HEK293 (cell line): Measurements from ENCODE around the gene ZNF17.

Experiments used
- CTCF ChIA-PET: fragments of 350-600 bp; formaldehyde crosslinking; extraction: SDS; loops from one replicate; lab custom pipeline; 2021; ENCODE audit warnings: antibody characterized with exemption; lab: Yijun Ruan, JAX
- POLR2A ChIA-PET: fragments of 300-600 bp; formaldehyde crosslinking; extraction: SDS; loops from one replicate; lab custom pipeline; 2020; ENCODE audit warnings: antibody characterized with exemption, inconsistent platforms; lab: Yijun Ruan, JAX
- H3K27ac ChIP-seq: fragments of 200-500 bp; sonication (Bioruptor generic); 2 replicates; pipeline ENCODE4 v1.5.1; 2014; ENCODE audit warnings: low read depth, low read length, control low read depth, inconsistent platforms; ENCODE audit errors: extremely low read depth
- H3K36me3 ChIP-seq, 2 experiments: fragments of 200-500 bp in 1 of 2; sonication (Bioruptor generic) in 1 of 2; 1 replicate in 1 of 2; 2 replicates in 1 of 2; pipeline ENCODE4 v1.5.1; 2014 to 2017; ENCODE audit warnings: inconsistent platforms in 2 of 2, low read length in 2 of 2; ENCODE audit not compliant: control insufficient read depth in 2 of 2, insufficient read depth in 1 of 2
- H3K4me1 ChIP-seq: fragments of 200-500 bp; sonication (Bioruptor generic); 2 replicates; pipeline ENCODE4 v1.5.1; 2014; ENCODE audit warnings: mild to moderate bottlenecking, low read length, inconsistent platforms; ENCODE audit not compliant: control insufficient read depth, insufficient read depth
- H3K4me3 ChIP-seq: 2 replicates; pipeline ENCODE4 v1.5.1; 2011; ENCODE audit warnings: low read depth, mild to moderate bottlenecking, control low read depth, low read length, moderate library complexity
- H3K9me3 ChIP-seq: fragments of 200-500 bp; sonication (Bioruptor generic); 2 replicates; pipeline ENCODE4 v1.5.1; 2014; ENCODE audit warnings: low read depth, low read length, inconsistent platforms; ENCODE audit not compliant: control insufficient read depth, insufficient read depth
- MYNN ChIP-seq: fragments of 450-650 bp; formaldehyde crosslinking; IDR thresholded peaks from 2 replicates; pipeline ENCODE4 v1.5.1; 2016; ENCODE audit warnings: missing biosample characterization, missing genetic modification characterization, borderline replicate concordance
- SETDB1 ChIP-seq: IDR thresholded peaks from one replicate; pipeline ENCODE4 v1.6.1; 2017; ENCODE audit warnings: mild to moderate bottlenecking, low read length, moderate library complexity, mixed read lengths; ENCODE audit not compliant: insufficient read length
- ZBTB7A ChIP-seq: fragments of 450-650 bp; formaldehyde crosslinking; IDR thresholded peaks from 2 replicates; pipeline ENCODE4 v1.5.1; 2016; ENCODE audit warnings: low read depth, missing biosample characterization, missing genetic modification characterization
- ZNF121 ChIP-seq: fragments of 450-650 bp; formaldehyde crosslinking; IDR thresholded peaks from 2 replicates; pipeline ENCODE4 v1.5.1; 2016; ENCODE audit warnings: missing biosample characterization, missing genetic modification characterization
- ZNF155 ChIP-seq: fragments of 450-650 bp; formaldehyde crosslinking; IDR thresholded peaks from 2 replicates; pipeline ENCODE4 v1.5.1; 2016; ENCODE audit warnings: missing biosample characterization, missing genetic modification characterization
- ZNF2 ChIP-seq: fragments of 450-650 bp; formaldehyde crosslinking; IDR thresholded peaks from 2 replicates; pipeline ENCODE4 v1.5.1; 2016; ENCODE audit warnings: missing biosample characterization, missing genetic modification characterization
- ZNF266 ChIP-seq: fragments of 450-650 bp; formaldehyde crosslinking; IDR thresholded peaks from 2 replicates; pipeline ENCODE4 v1.5.1; 2016; ENCODE audit warnings: missing biosample characterization, missing genetic modification characterization, low read depth
- ZNF404 ChIP-seq: fragments of 450-650 bp; formaldehyde crosslinking; IDR thresholded peaks from 2 replicates; pipeline ENCODE4 v1.5.1; 2017; ENCODE audit warnings: missing biosample characterization, missing genetic modification characterization
- ZNF473 ChIP-seq: fragments of 450-650 bp; formaldehyde crosslinking; IDR thresholded peaks from 2 replicates; pipeline ENCODE4 v1.5.1; 2017; ENCODE audit warnings: missing biosample characterization, missing genetic modification characterization
- ZNF544 ChIP-seq: fragments of 450-650 bp; formaldehyde crosslinking; IDR thresholded peaks from 2 replicates; pipeline ENCODE4 v1.5.0; 2017; ENCODE audit warnings: missing biosample characterization, missing genetic modification characterization
- ZSCAN16 ChIP-seq: fragments of 450-650 bp; formaldehyde crosslinking; IDR thresholded peaks from 2 replicates; pipeline ENCODE4 v1.5.1; 2016; ENCODE audit warnings: missing biosample characterization, missing genetic modification characterization
- TF ChIP-seq, protein P1 (sequence below): fragments of 450-650 bp; formaldehyde crosslinking; conservative IDR thresholded peaks from 2 replicates; pipeline ENCODE4 v1.5.1; 2016; ENCODE audit warnings: low read depth, missing biosample characterization, missing genetic modification characterization
- TF ChIP-seq, protein P2 (sequence below): fragments of 450-650 bp; formaldehyde crosslinking; IDR thresholded peaks from 2 replicates; pipeline ENCODE4 v1.5.0; 2017; ENCODE audit warnings: missing biosample characterization, missing genetic modification characterization, borderline replicate concordance
- TF ChIP-seq, protein P3 (sequence below): fragments of 450-650 bp; formaldehyde crosslinking; IDR thresholded peaks from 2 replicates; pipeline ENCODE4 v1.5.1; 2016; ENCODE audit warnings: missing biosample characterization, missing genetic modification characterization

The ZNF17 gene

DNA sequence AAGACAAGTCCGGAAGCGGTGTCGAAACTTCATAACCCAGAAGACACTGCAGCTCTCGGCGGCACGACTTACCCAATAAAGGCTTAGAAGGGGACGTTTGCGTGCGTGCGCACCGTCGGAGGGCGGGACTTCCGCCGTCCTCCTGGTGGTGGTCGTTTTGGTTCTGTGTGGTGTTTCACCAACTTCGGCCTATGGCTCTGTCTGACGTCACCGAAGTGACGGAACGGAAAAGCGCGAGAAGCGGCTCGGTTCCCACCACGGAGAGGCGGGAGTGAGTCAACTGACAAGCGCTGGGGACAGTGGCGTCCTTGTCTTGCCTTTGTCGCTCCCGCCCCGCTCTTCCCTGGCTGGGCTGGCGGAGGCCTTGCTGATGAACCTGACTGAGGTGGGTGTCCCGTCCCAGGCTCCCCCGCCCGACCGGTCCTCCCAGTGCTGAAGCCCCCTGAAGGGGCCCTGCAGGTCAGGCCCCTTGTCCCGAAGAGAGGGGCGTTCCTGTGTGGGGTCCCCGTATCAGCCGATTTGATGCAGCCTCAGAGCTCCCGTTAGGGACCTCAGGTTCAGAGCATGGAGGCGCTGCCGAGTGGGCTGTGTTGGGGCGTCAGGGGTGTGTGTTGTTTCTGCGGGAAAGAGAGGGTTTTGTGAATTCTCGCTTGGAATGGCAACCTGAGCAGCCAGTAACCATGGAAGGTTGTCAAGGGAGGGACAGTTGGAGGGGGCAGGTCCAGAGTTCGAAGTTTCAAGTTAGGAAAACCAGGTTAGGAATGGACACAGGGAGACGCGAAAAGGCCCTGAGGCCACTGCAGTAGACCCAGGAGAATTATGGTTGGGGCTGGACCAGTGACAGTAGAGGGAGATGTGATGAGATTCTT lies 21.0 kb upstream of the ZNF17 start, which contains the start of gene ZNF548 (continued):
- TF ChIP-seq, protein P1, sequence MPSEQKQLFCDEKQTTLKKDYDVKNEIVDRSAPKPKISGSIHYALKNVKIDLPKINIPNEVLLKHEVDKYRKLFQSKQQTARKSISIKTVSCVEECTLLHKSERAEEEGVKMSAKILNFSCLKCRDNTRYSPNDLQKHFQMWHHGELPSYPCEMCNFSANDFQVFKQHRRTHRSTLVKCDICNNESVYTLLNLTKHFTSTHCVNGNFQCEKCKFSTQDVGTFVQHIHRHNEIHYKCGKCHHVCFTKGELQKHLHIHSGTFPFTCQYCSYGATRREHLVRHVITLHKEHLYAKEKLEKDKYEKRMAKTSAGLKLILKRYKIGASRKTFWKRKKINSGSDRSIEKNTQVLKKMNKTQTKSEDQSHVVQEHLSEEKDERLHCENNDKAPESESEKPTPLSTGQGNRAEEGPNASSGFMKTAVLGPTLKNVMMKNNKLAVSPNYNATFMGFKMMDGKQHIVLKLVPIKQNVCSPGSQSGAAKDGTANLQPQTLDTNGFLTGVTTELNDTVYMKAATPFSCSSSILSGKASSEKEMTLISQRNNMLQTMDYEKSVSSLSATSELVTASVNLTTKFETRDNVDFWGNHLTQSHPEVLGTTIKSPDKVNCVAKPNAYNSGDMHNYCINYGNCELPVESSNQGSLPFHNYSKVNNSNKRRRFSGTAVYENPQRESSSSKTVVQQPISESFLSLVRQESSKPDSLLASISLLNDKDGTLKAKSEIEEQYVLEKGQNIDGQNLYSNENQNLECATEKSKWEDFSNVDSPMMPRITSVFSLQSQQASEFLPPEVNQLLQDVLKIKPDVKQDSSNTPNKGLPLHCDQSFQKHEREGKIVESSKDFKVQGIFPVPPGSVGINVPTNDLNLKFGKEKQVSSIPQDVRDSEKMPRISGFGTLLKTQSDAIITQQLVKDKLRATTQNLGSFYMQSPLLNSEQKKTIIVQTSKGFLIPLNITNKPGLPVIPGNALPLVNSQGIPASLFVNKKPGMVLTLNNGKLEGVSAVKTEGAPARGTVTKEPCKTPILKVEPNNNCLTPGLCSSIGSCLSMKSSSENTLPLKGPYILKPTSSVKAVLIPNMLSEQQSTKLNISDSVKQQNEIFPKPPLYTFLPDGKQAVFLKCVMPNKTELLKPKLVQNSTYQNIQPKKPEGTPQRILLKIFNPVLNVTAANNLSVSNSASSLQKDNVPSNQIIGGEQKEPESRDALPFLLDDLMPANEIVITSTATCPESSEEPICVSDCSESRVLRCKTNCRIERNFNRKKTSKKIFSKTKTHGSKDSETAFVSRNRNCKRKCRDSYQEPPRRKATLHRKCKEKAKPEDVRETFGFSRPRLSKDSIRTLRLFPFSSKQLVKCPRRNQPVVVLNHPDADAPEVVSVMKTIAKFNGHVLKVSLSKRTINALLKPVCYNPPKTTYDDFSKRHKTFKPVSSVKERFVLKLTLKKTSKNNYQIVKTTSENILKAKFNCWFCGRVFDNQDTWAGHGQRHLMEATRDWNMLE (tag by site-specific recombination), result peak; percentile 78

DNA sequence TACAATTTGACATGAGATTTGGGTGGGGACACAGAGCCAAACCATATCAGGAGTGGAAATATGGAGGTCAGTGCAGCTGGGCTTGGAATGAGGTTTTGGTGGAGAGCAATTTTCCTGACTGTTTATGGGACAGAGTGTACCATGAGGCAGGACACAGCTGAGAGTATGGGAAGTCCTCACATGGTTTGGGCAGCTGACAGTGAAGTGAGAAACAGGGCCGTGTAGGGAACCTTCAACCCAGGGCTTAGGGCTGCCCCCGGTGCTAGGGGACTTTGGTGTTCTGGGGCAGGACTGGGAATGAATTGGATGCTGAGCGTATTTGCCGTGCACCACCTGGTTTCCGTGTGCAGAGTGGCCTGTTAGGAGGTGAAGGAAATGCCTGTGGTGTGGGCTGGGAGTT lies 15.3 kb upstream of the ZNF17 start:
- Histone ChIP-seq H3K36me3 (peaks cover 31 to 72% of the 10 kb centered on the region in 2 experiments), H3K9me3 (0 out of 2 replicates have a peak, but pooled peaks cover 4% of the 10 kb centered on the region), H3K4me1 (peaks cover 6% of the 10 kb centered on the region), H3K4me3 (no peak overlapping the region), H3K27ac (no peak overlapping the region)
- ChIA-PET CTCF (no interaction called here), POLR2A (no interaction called here)
- TF ChIP-seq, protein P2, sequence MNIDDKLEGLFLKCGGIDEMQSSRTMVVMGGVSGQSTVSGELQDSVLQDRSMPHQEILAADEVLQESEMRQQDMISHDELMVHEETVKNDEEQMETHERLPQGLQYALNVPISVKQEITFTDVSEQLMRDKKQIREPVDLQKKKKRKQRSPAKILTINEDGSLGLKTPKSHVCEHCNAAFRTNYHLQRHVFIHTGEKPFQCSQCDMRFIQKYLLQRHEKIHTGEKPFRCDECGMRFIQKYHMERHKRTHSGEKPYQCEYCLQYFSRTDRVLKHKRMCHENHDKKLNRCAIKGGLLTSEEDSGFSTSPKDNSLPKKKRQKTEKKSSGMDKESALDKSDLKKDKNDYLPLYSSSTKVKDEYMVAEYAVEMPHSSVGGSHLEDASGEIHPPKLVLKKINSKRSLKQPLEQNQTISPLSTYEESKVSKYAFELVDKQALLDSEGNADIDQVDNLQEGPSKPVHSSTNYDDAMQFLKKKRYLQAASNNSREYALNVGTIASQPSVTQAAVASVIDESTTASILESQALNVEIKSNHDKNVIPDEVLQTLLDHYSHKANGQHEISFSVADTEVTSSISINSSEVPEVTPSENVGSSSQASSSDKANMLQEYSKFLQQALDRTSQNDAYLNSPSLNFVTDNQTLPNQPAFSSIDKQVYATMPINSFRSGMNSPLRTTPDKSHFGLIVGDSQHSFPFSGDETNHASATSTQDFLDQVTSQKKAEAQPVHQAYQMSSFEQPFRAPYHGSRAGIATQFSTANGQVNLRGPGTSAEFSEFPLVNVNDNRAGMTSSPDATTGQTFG (tag by site-specific recombination), result no peak
- no peak for TF ChIP-seq MYNN (tag by site-specific recombination)
- no peak for TF ChIP-seq ZSCAN16
- no peak for TF ChIP-seq ZNF544 (tag by site-specific recombination)
- TF ChIP-seq ZNF266 (tag by site-specific recombination), result no peak
- TF ChIP-seq ZNF155 (tag by site-specific recombination), result no peak
- TF ChIP-seq ZNF404, result no peak
- TF ChIP-seq ZNF121 (tag by site-specific recombination), result no peak
- TF ChIP-seq ZNF2 (tag by site-specific recombination), result no peak
- TF ChIP-seq, protein P3, sequence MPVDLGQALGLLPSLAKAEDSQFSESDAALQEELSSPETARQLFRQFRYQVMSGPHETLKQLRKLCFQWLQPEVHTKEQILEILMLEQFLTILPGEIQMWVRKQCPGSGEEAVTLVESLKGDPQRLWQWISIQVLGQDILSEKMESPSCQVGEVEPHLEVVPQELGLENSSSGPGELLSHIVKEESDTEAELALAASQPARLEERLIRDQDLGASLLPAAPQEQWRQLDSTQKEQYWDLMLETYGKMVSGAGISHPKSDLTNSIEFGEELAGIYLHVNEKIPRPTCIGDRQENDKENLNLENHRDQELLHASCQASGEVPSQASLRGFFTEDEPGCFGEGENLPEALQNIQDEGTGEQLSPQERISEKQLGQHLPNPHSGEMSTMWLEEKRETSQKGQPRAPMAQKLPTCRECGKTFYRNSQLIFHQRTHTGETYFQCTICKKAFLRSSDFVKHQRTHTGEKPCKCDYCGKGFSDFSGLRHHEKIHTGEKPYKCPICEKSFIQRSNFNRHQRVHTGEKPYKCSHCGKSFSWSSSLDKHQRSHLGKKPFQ (tag by site-specific recombination), result no peak
- TF ChIP-seq ZNF473 (tag by site-specific recombination), result no peak

DNA sequence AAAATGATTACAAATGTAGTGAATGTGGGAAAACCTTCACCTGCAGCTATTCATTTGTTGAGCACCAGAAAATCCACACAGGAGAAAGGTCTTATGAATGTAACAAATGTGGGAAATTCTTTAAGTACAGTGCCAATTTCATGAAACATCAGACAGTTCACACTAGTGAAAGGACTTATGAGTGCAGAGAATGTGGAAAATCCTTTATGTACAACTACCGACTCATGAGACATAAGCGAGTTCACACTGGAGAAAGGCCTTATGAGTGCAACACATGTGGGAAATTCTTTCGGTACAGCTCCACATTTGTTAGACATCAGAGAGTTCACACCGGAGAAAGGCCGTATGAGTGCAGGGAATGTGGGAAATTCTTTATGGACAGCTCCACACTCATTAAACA lies 12.1 kb upstream of the ZNF17 start:
- 0 out of 2 replicates have a peak, but pooled peaks cover 4% of the 10 kb centered on the region for H3K9me3 ChIP-seq
- POLR2A ChIA-PET, result interaction anchor here (0.9 kb wide), 1 partner anchor 10 kb away, joined by 3 read pairs; no protein-coding TSS in a partner anchor
- TF ChIP-seq SETDB1 (peak; percentile 73), ZBTB7A (tag by site-specific recombination) (no peak)
- TF ChIP-seq, all 188 proteins: peak for 1
- Histone ChIP-seq H3K36me3 (peaks cover 35 to 70% of the 10 kb centered on the region in 2 experiments), H3K27ac (no peak overlapping the region), H3K4me3 (no peak overlapping the region), H3K4me1 (no peaks in the 10 kb centered on the region)
- CTCF ChIA-PET, result no interaction called here
